ENCODE data around the gene TSTD1. TPM values are rescaled to one million over a fixed set of nuclear protein-coding genes. Genes with fewer than 3 reads are reported as not detected.
"Not testable (repeated sequence)": the region's sequence is repeated elsewhere in the genome, so short reads cannot be mapped to it uniquely, and the experiment has no call there.

The TSTD1 gene
- total RNA-seq, 1 donor from 2014 or later = 9.5 TPM

GRCh38 chr1:161032409-161032808, 6.4 kb downstream of the TSTD1 start:
- TF ChIP-seq CTCF (IDR thresholded peaks at IDR 0.05; ENCODE audit: insufficient read depth, low read depth, low read length) = no peak
- TF ChIP-seq EZH2 (IDR thresholded peaks at IDR 0.05; ENCODE audit: insufficient read depth, low read length) = no peak
- Histone ChIP-seq H3K4me2 (ENCODE audit: low read length) (no peak overlapping the region), H2AFZ (ENCODE audit: low read depth, low read length) (no peak overlapping the region), H3K27ac (ENCODE audit: low read depth, low read length) (no peak overlapping the region), H3K27me3 (ENCODE audit: insufficient read depth, low read length) (no peaks in the 10 kb centered on the region), H3K9ac (ENCODE audit: low read length) (no peak overlapping the region), H3K4me1 (ENCODE audit: insufficient read depth, low read length) (no peaks in the 10 kb centered on the region), H4K20me1 (ENCODE audit: insufficient read depth, low read length) (no peaks in the 10 kb centered on the region), H3K79me2 (ENCODE audit: insufficient read depth, low read length) (no peaks in the 10 kb centered on the region), H3K9me3 (ENCODE audit: insufficient read depth, low read depth, low read length) (no peaks in the 10 kb centered on the region), H3K36me3 (ENCODE audit: insufficient read depth, low read length) (no peaks in the 10 kb centered on the region), H3K4me3 (ENCODE audit: insufficient read depth, low read depth, low read length) (no peak overlapping the region)
- Mint-ChIP-seq H3K27ac (ENCODE audit: unreplicated experiment) (no peak overlapping the region), H3K4me1 (ENCODE audit: low read depth, unreplicated experiment) (no peaks in the 10 kb centered on the region), H3K4me3 (ENCODE audit: unreplicated experiment) (no peak overlapping the region), H3K36me3 (ENCODE audit: low read depth, unreplicated experiment) (peaks cover 3% of the 10 kb centered on the region), H3K9me3 (ENCODE audit: unreplicated experiment) (no peaks in the 10 kb centered on the region), H3K27me3 (ENCODE audit: low read depth, unreplicated experiment) (no peaks in the 10 kb centered on the region)
- DNase-seq (ENCODE audit: low read depth) (no peak), FAIRE-seq (no peak)

- DNase-seq (ENCODE audit: low read depth) (no peak), FAIRE-seq (no peak)
- Histone ChIP-seq H3K79me2 (ENCODE audit: insufficient read depth, low read length) (no peaks in the 10 kb centered on the region), H3K27ac (ENCODE audit: low read depth, low read length) (no peak overlapping the region), H4K20me1 (ENCODE audit: insufficient read depth, low read length) (no peaks in the 10 kb centered on the region), H3K27me3 (ENCODE audit: insufficient read depth, low read length) (no peaks in the 10 kb centered on the region), H3K4me3 (ENCODE audit: insufficient read depth, low read depth, low read length) (no peak overlapping the region), H3K4me2 (ENCODE audit: low read length) (no peak overlapping the region), H3K4me1 (ENCODE audit: insufficient read depth, low read length) (no peaks in the 10 kb centered on the region), H3K36me3 (ENCODE audit: insufficient read depth, low read length) (no peaks in the 10 kb centered on the region), H3K9ac (ENCODE audit: low read length) (no peak overlapping the region), H2AFZ (ENCODE audit: low read depth, low read length) (no peak overlapping the region), H3K9me3 (ENCODE audit: insufficient read depth, low read depth, low read length) (no peaks in the 10 kb centered on the region)
- H3K9me3 Mint-ChIP-seq (ENCODE audit: unreplicated experiment) = no peaks in the 10 kb centered on the region
- no peaks in the 10 kb centered on the region for H3K27me3 Mint-ChIP-seq (ENCODE audit: low read depth, unreplicated experiment)
- TF ChIP-seq CTCF (IDR thresholded peaks at IDR 0.05; ENCODE audit: insufficient read depth, low read depth, low read length) (no peak), EZH2 (IDR thresholded peaks at IDR 0.05; ENCODE audit: insufficient read depth, low read length) (no peak)
- no peak overlapping the region for H3K27ac Mint-ChIP-seq (ENCODE audit: unreplicated experiment)
- no peak overlapping the region for H3K4me3 Mint-ChIP-seq (ENCODE audit: unreplicated experiment)
- H3K36me3 Mint-ChIP-seq (ENCODE audit: low read depth, unreplicated experiment) = peaks cover 3% of the 10 kb centered on the region
- no peaks in the 10 kb centered on the region for H3K4me1 Mint-ChIP-seq (ENCODE audit: low read depth, unreplicated experiment)
Observed at GRCh38 chr1:161031874-161032273, 6.9 kb downstream of the TSTD1 start.

- not testable (repeated sequence) for H3K9me3 Mint-ChIP-seq (ENCODE audit: unreplicated experiment); H3K27ac Mint-ChIP-seq (ENCODE audit: unreplicated experiment); H3K36me3 ChIP-seq (ENCODE audit: insufficient read depth, low read length); H3K4me1 ChIP-seq (ENCODE audit: insufficient read depth, low read length); H3K4me2 ChIP-seq (ENCODE audit: low read length); H3K27me3 Mint-ChIP-seq (ENCODE audit: low read depth, unreplicated experiment); H3K27ac ChIP-seq (ENCODE audit: low read depth, low read length); H3K4me3 Mint-ChIP-seq (ENCODE audit: unreplicated experiment); H3K4me1 Mint-ChIP-seq (ENCODE audit: low read depth, unreplicated experiment); H3K9me3 ChIP-seq (ENCODE audit: insufficient read depth, low read depth, low read length); H3K36me3 Mint-ChIP-seq (ENCODE audit: low read depth, unreplicated experiment); FAIRE-seq; H2AFZ ChIP-seq (ENCODE audit: low read depth, low read length); H3K4me3 ChIP-seq (ENCODE audit: insufficient read depth, low read depth, low read length); DNase-seq (ENCODE audit: low read depth); H3K79me2 ChIP-seq (ENCODE audit: insufficient read depth, low read length); H3K27me3 ChIP-seq (ENCODE audit: insufficient read depth, low read length); H4K20me1 ChIP-seq (ENCODE audit: insufficient read depth, low read length); H3K9ac ChIP-seq (ENCODE audit: low read length)
Observed at GRCh38 chr1:161029466-161029865, 9.3 kb downstream of the TSTD1 start.

- not testable (repeated sequence) for H3K4me3 Mint-ChIP-seq (ENCODE audit: unreplicated experiment); H3K27me3 ChIP-seq (ENCODE audit: insufficient read depth, low read length); H2AFZ ChIP-seq (ENCODE audit: low read depth, low read length); H3K79me2 ChIP-seq (ENCODE audit: insufficient read depth, low read length); H3K4me2 ChIP-seq (ENCODE audit: low read length); H3K27me3 Mint-ChIP-seq (ENCODE audit: low read depth, unreplicated experiment); H3K36me3 ChIP-seq (ENCODE audit: insufficient read depth, low read length); H3K4me1 ChIP-seq (ENCODE audit: insufficient read depth, low read length); H3K9me3 ChIP-seq (ENCODE audit: insufficient read depth, low read depth, low read length); DNase-seq (ENCODE audit: low read depth); H3K27ac Mint-ChIP-seq (ENCODE audit: unreplicated experiment); H3K4me1 Mint-ChIP-seq (ENCODE audit: low read depth, unreplicated experiment); FAIRE-seq; H3K9me3 Mint-ChIP-seq (ENCODE audit: unreplicated experiment); H3K9ac ChIP-seq (ENCODE audit: low read length); H4K20me1 ChIP-seq (ENCODE audit: insufficient read depth, low read length); H3K4me3 ChIP-seq (ENCODE audit: insufficient read depth, low read depth, low read length); H3K36me3 Mint-ChIP-seq (ENCODE audit: low read depth, unreplicated experiment); H3K27ac ChIP-seq (ENCODE audit: low read depth, low read length)
Observed at GRCh38 chr1:161026954-161027353, 11.8 kb downstream of the TSTD1 start.

- not testable (repeated sequence) for H3K36me3 ChIP-seq (ENCODE audit: insufficient read depth, low read length); H3K27me3 Mint-ChIP-seq (ENCODE audit: low read depth, unreplicated experiment); H3K36me3 Mint-ChIP-seq (ENCODE audit: low read depth, unreplicated experiment); H2AFZ ChIP-seq (ENCODE audit: low read depth, low read length); H4K20me1 ChIP-seq (ENCODE audit: insufficient read depth, low read length); H3K79me2 ChIP-seq (ENCODE audit: insufficient read depth, low read length); H3K9me3 Mint-ChIP-seq (ENCODE audit: unreplicated experiment); H3K27ac ChIP-seq (ENCODE audit: low read depth, low read length); H3K27ac Mint-ChIP-seq (ENCODE audit: unreplicated experiment); H3K9ac ChIP-seq (ENCODE audit: low read length); H3K4me3 ChIP-seq (ENCODE audit: insufficient read depth, low read depth, low read length); H3K9me3 ChIP-seq (ENCODE audit: insufficient read depth, low read depth, low read length); H3K4me3 Mint-ChIP-seq (ENCODE audit: unreplicated experiment); DNase-seq (ENCODE audit: low read depth); H3K4me2 ChIP-seq (ENCODE audit: low read length); FAIRE-seq
- Histone ChIP-seq H3K27me3 (ENCODE audit: insufficient read depth, low read length) (peaks cover 27% of the 10 kb centered on the region), H3K4me1 (ENCODE audit: insufficient read depth, low read length) (peaks cover 12% of the 10 kb centered on the region)
- H3K4me1 Mint-ChIP-seq (ENCODE audit: low read depth, unreplicated experiment) = peaks cover 24% of the 10 kb centered on the region
Observed at GRCh38 chr1:161022432-161022831, 16.3 kb downstream of the TSTD1 start.
